Fibroblast of the aortic adventitia (primary cell): ENCODE measurements around the gene PRKCA. TPM values are rescaled to one million over a fixed set of nuclear protein-coding genes. Genes with fewer than 3 reads are reported as not detected.

Source experiments
- DNase-seq: peaks from one replicate; pipeline ENCODE4 v3.0.0-alpha.2; 2010; ENCODE audit warnings: low read depth
- H3K4me3 ChIP-seq: 2 replicates; pipeline ENCODE4 v1.5.1; 2011; ENCODE audit warnings: low read depth, mild to moderate bottlenecking, control low read depth, low read length, moderate library complexity
- CTCF ChIP-seq: IDR thresholded peaks from 2 replicates; pipeline ENCODE4 v1.5.1; 2011; ENCODE audit warnings: mild to moderate bottlenecking, low read length, control low read depth, inconsistent platforms; ENCODE audit not compliant: insufficient read depth
- total RNA-seq: library from RNA; depleted of rRNA; stranded (reverse); fragments of >200 nt; gene quantifications from 2 replicates; pipeline ENCODE4 v1.2.3, GENCODE V29; 2012; ENCODE audit warnings: low replicate concordance

Gene PRKCA
- total RNA-seq, 1 donor: 43.7 TPM

- TF ChIP-seq CTCF: no peak
- peak; percentile 22 for DNase-seq
- H3K4me3 ChIP-seq: no peak overlapping the region
Measured at GRCh38 chr17:66777689-66778225, 475.3 kb downstream of the PRKCA start.

- no peak overlapping the region for H3K4me3 ChIP-seq
- DNase-seq: no peak
- no peak for TF ChIP-seq CTCF
Measured at GRCh38 chr17:66778531-66779236, 476.3 kb downstream of the PRKCA start.

- DNase-seq: no peak
- no peak for TF ChIP-seq CTCF
Measured at GRCh38 chr17:66779237-66779606, 476.8 kb downstream of the PRKCA start.

GRCh38 chr17:66781135-66781534, 478.7 kb downstream of the PRKCA start:
- TF ChIP-seq CTCF: no peak
- no peak for DNase-seq
- H3K4me3 ChIP-seq: no peak overlapping the region

More at GRCh38 chr17:66779237-66779606, 476.8 kb downstream of the PRKCA start:
- no peak overlapping the region for H3K4me3 ChIP-seq

- no peak for DNase-seq
- TF ChIP-seq CTCF: no peak
- no peak overlapping the region for H3K4me3 ChIP-seq
Measured at GRCh38 chr17:66782851-66783250, 480.4 kb downstream of the PRKCA start.

- DNase-seq: no peak
- no peak overlapping the region for H3K4me3 ChIP-seq
- TF ChIP-seq CTCF: no peak
Measured at GRCh38 chr17:66783656-66784381, 481.4 kb downstream of the PRKCA start.
